ENCODE measurements around the gene PKD1. TPM values are rescaled to one million over a fixed set of nuclear protein-coding genes. Genes with fewer than 3 reads are reported as not detected.
A peak's percentile ranks its signal among the peaks of the same experiment; 100 is the strongest.

PKD1 gene
- total and polyA plus RNA-seq, 2 of the 13 experiments (the other 11 are each of a cell fraction or from before 2014, with no cell fraction given): 22.1 to 23.0 TPM

- TF ChIP-seq AHDC1 (CRISPR knock-in tag; IDR thresholded peaks at IDR 0.05; ENCODE audit: borderline replicate concordance) (no peak), PREB (CRISPR knock-in tag; IDR thresholded peaks at IDR 0.05) (no peak), ZNF713 (CRISPR knock-in tag; IDR thresholded peaks at IDR 0.05) (no peak), ZNF841 (CRISPR knock-in tag; IDR thresholded peaks at IDR 0.05; ENCODE audit: borderline replicate concordance) (no peak), ZBED4 (CRISPR knock-in tag; IDR thresholded peaks at IDR 0.05; ENCODE audit: borderline replicate concordance) (no peak), ISL2 (CRISPR knock-in tag; IDR thresholded peaks at IDR 0.05) (peak; percentile 25; the same call in 1 of the 2 replicates), HMGA1 (CRISPR knock-in tag; conservative IDR thresholded peaks at IDR 0.05) (no peak), ZNF318 (CRISPR knock-in tag; IDR thresholded peaks at IDR 0.05) (no peak)
Measured at GRCh38 chr16:2151188-2152091, 15.7 kb upstream of the PKD1 start (continued).
